IPS DF 4.7 (cell line): Measurements from ENCODE around the gene BCL7C.
"Not testable (repeated sequence)": the region's sequence is repeated elsewhere in the genome, so short reads cannot be mapped to it uniquely, and the experiment has no call there.

Experiments used
- DNase-seq: peaks from one replicate; pipeline ENCODE4 v3.0.0-alpha.2; 2013; ENCODE audit warnings: low spot score; ENCODE audit errors: extremely low read depth

Gene BCL7C

DNA sequence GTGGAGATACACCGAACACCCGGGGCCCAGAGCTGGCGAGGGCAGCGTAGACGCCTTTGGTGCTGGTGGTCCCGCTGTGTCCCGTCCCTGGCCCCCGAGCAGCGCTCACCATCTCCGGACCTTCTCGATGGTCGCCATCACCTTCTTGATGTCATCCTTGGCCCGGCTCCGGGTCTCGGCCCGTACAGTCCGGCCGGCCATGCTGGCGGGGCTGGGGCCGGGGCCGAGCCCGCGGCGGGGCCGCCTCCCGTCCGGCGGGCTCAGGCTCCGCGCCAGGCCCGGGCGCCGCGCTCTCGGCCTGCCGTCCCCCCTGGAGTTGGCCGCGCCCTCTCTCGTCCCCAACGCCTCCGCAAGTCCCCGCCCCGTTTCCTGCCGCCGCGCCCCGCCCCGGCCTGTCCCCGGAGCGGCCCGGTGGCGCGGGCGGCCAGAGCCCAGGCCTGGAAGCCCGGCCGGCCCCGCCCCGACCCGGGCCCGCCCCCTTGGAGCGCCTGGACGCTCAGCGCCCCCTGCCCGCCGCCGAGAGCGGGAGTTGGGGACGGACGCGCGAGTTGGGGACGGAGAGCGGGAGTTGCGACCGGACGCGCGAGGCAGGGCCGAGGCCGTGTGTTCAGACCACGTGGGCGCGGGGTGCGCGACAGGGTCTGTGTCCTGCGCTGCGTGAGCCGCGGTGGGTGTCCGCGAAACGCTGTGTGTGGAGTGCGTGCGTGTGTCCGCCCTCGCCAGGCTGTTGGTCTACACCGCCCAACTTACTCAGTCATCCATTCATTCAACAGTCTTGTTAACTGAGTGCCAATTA lies at the start of gene BCL7C:
TSS of gene BCL7C (minus strand) at position 334 of the 796 bp plus-strand sequence. CDS start at position 201, 133 bp downstream.
- DNase-seq, result no peak

DNA sequence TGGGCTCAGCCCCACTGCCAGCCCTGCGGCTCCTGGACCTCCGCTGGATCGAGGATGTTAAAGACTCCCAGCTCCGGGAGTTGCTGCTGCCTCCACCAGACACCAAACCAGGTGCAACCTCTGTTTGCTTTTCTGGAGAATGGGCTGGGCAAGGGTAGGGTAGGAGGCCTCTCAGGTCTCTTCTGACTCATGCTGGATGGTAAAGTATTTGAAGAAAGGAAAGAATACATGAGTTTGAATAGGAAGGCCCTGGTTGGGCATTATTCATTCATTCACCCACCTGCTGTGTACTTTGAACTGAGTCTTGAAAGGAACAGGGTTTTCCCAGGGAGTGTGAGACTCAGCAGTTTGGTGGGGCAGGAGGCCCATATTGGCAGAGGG lies 48.5 kb upstream of the BCL7C start:
- no peak for DNase-seq

DNA sequence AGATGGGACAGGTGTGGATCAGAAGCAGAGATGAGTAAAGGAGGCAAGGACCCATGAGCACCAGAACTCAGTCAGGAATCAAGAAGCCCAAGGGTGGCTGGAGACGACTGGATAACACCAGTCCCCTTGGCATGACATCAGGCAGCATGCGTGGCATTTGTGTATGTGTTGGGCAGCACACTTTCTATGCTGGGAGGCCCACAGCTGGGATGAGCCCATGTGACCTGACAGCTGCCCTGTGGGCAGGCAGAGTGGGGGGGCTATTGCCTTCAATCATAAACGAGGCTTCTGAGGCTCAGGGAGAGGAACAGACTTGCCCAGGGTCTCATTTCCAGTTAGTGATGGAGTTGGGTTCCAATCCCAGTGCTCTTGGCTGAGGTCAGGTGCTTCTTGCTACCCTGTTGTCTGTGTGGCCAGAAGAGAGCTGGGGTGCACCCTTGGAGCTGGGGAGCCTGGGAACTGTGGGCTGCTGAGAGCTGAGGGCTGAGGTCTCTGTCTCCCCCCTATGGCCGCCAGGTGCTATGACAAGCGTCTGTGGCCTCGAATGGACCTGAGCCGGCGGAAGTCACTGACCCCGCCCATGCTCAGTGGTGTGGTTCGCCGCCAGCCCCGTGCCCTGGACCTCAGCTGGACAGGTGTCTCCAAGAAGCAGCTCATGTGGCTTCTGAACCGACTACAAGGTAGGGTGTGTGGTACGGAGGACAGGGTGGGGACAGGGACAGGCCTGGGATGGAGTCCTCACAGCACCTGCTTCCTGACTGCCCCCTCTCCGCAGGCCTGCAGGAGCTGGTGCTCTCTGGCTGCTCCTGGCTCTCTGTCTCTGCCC lies 47.9 kb upstream of the BCL7C start:
- no peak for DNase-seq

DNA sequence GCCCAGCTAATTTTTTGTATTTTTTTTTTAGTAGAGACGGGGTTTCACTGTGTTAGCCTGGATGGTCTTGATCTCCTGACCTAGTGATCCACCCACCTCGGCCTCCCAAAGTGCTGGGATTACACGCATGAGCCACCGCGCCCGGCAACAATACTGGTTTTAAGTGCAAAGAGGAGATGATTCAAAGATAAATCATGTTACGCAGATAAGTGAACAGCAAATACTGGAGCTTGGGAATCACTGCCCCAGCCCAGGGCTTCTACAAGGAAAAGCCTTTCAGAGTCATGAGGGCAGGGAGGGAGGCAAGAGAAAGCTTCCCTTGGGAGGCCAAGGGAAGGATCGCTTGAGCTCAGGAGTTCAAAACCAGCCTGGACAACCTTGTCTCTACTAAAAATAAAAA lies 45.7 kb upstream of the BCL7C start:
- not testable (repeated sequence) for DNase-seq

DNA sequence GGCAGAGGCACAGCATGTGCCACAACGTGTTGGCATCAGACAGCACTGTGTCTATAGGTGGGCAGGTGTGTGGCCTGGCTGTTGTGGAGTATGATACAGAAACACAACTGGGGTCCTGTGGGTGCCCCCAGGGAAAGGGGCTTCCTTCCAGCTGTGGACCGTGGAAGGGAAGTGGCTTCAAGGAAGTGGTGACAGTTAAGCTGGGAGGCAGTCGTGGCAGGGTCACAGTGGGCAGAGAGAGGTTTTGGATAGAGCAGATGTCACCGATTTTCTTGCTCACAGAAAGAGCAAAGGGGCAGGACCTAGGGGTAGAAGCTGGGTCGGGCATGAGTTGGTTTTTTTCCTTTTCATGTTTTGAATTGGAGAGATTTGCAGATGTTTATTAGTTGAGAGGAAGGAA lies 43.8 kb upstream of the BCL7C start:
- DNase-seq, result no peak

DNA sequence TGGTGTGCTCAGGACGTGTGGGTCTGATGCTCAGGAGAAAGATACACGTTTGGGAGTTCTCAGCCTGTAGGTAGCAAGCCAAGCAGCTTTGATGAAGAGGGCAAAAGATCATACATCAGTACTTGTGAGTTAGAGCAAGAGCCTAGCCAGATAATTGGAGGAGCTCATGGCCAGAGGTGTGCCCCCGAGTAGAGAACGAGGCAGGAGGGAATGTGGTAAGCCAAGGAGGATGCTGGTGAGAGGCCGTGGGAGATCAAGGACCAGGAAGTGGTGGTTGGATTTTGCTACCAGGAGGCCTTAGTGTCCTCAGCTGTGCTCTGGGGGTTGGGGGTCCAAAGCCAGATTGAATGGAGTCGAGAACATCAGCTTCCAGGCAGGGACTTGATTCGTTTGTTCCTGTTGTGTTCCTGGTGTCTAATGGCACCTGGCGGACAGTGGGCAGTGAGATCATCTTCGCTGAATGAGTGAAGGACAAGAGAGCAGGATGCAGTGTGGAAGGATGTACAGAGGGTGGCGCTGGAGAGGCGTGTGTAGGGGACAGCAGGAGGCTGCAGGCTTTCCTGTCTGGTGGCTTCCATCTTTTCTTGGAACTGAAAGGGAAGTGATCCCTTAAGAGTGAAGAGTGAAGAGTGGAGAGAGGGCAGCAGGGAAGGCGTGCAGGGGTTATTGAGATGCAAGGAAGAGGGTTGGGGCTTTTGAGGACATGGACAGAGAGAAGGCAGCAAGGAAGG lies 41.1 kb upstream of the BCL7C start:
- DNase-seq, result no peak

DNA sequence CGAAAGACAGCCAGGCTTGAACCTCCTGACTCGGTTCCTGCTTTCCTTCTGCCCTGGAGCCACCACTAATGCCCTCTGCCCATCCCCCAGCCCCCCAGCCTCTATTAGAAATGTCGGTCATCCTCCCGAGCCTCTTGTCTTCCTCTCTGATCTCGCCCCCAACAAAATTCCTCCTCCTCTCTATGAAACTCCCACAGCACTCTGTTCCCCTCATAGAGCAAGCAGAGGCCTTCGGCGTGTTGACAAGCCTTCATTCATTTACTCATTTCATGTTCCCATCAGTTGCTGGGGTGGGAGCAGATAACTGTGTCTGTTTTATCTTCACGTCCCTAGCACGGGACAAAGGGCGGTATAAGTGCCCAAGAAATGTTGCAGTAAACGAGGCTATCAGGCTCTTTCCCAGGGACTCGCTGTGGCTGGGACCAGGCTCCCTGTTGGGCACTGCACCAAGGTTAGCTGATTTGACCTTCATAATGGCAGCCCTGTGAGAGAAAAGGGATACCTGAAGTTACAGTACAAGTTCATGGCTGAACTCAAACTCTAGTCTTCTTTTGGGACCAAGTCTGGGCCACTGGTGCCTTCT lies 37.3 kb upstream of the BCL7C start:
- no peak for DNase-seq

DNA sequence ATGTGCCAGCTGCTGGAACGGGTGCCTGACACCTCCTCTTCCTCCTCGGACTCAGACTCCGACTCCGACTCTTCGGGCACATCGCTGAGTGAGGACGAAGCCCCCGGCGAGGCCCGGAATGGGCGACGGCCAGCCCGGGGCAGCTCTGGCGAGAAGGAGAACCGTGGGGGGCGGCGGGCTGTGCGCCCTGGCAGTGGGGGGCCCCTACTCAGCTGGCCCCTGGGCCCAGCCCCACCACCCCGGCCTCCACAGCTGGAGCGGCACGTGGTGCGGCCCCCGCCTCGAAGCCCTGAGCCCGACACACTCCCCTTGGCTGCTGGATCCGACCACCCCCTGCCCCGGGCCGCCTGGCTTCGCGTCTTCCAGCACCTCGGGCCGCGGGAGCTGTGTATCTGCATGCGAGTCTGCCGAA lies 36.3 kb upstream of the BCL7C start:
- no peak for DNase-seq

DNA sequence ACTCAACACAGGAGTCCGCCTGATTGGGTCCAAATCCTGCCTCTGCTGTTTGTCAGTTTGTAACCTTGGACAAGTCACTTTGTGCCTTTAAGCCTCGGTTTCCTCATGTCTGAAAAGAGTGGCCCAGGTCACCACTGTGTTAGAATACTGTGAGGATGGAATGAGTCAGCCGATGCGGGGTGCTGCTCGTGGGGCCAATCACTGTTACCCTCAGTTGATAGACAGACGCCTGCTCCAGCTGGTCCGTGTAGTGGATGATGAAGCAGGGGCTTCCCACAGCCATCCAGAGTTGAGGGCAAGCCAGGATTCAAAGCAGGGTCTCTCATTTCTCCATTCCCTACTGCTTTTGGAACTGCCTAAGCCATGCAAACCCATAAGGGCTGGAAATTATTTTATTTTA lies 35.3 kb upstream of the BCL7C start:
- no peak for DNase-seq

DNA sequence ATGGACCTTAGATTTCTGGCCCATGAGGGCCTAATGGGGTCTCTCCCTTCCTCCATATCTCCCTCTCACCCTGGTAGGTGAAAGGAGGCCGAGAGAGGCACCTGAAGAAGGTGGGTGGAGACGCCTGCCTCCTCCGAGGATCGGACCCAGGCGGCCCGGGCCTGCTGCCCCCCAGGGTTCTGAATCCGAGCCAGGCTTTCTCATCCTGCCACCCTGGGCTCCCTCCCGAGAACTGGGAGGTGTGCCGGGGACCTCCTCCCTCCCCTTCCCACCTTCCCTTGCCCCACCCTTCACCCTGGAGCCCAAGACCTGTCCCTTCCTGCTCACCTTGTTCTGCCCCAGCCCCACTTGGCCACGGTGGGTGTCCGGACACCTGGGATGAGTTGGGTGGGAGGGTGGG lies 34.5 kb upstream of the BCL7C start:
- no peak for DNase-seq

DNA sequence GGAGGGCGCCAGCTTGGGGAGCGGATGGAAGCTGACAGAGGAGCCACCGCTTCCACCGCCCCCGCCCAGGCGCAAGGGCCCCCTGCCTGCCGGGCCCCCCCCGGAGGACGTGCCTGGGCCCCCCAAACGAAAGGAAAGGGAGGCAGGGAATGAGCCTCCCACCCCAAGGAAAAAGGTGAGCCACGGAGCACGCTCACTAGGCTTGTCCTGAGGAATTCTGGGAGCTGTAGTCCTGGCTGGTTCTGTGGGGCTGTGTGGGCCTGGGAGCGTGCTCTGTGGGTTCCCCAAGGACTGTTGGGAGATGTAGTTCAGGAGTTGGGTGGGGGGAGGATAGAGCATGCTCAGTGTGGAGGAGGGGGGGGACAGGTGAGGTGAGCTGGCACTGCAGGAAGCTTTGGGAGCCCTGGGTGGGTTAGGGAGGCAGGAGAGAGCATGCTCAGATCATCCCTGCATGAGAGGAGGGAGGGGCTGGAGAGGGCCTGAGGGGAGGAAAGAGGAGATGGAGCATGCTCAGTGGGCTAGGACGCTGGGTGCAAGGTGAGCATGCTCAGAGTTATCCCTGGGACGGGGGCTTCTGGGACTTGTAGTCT lies 34.0 kb upstream of the BCL7C start:
- DNase-seq, result no peak

DNA sequence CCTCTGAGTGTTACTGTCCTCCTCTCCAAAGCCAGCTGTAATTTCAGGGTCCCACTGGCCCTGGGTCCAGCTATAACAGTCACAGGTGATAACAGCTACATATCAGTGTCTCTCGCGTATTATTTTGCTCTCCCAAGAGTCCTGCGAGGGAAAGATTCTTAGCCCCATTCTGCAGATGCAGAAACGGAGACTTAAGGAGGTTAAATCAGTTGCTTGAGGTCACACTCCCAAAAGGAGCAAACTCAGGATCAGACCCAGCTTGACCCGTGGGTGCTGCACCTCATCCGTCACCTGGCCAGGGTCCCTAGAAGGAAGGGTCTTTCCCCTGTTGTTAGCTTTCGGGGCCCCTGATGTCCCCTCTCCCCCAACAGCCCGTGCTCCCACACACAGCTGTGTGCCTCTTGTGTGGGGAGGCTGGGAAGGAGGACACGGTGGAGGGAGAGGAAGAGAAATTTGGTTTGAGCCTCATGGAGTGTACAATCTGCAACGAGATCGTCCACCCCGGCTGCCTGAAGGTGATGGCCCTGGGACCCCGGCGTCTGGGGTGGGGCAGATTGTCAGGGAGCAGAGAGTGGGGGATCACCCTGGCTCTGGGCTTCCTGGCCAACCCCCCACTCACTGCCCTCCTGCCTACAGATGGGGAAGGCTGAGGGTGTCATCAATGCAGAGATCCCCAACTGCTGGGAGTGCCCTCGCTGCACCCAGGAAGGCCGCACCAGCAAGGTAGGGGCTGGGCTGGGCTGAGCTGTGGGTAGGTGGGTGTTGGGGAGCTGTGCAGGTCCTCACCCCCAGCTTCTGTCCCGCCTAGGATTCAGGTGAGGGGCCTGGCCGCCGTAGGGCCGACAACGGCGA lies 33.3 kb upstream of the BCL7C start:
- DNase-seq, result no peak

DNA sequence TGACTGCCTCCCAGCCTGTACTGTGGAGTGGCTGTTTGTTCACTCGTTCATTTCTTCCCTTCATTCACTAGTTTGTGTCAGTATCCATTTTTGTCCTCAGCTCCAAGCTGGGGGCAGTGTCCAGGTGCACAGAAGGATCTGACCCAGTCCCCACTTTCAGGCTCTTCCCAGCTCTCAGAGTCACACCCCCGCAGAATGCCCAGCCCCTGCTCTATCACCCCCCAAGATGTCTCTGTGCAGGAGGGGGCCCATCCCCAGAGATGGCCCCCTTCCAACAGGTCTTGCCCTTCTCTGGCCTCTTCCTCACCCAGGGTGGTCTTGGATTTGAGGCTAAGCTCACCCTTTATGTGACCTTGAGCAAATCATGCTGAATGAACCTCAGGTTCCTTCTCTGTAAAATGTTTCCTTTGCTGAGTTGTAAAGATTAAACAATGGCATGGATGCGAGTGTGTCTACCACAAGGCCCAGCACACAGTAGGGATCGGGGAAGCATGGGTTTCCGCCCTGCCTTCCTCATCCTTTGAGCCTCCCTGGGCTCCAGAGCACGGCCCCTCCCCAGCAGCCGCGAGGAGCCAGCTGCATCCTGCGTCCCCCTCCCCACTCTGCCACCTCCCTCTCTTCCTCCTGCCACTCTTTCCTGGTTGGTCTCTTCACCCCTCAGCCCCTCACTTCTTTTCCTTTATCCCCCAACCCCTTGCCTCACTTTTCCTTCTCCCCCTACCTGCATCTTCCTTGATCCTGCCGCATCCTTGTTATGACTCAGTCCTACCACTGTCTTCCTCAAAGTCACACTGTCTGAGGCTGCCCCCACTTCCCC lies 32.3 kb upstream of the BCL7C start:
- DNase-seq, result no peak

DNA sequence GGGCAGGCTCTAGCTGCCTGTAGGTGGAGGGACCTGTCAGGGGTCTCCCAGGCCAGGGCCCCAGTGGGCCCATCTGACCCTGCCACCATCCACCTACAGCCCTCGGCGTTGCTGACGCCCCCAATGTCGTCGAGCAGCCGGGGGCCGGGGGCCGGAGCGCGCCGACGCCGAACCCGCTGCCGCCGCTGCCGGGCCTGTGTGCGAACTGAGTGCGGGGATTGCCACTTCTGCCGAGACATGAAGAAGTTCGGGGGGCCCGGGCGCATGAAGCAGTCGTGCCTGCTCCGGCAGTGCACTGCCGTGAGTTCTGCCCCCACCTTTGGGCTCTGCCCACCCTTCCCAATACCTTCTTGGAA lies 31.7 kb upstream of the BCL7C start:
- no peak for DNase-seq

DNA sequence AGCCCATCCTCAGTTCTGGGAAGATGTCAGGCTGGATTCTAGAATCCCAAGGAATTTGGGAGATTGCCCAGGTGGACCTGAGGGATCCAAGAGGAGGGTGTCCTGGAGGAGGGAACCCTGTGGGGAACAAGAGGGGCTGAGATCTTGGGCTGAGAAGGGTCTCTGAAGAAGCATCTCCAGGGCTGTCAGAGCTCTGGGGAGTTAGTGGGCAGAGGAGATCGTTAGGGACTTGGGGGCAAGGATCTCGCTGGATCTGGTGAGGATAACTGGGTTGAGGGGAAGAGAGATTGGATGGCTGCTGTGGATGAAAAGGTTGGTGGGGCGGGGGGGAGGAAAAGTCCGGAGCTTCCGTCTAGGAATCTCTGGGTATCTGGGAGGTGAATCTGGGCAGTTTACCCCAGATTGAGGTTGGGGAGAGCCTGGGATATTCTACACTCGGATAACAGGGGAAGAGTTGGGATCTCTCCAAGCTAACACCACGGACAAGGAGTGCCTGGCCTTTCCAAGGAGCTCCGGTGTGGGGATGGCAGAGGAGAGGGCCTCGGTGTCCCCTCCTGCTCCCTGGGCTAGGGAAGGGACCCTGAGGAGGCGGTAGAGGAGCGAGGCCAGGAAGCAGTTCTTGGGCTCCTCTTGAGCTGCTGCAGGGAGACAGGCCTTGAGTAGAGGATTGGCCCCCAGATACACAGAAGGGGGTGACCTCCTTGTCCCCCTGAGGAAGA lies 31.2 kb upstream of the BCL7C start:
- DNase-seq, result no peak

DNA sequence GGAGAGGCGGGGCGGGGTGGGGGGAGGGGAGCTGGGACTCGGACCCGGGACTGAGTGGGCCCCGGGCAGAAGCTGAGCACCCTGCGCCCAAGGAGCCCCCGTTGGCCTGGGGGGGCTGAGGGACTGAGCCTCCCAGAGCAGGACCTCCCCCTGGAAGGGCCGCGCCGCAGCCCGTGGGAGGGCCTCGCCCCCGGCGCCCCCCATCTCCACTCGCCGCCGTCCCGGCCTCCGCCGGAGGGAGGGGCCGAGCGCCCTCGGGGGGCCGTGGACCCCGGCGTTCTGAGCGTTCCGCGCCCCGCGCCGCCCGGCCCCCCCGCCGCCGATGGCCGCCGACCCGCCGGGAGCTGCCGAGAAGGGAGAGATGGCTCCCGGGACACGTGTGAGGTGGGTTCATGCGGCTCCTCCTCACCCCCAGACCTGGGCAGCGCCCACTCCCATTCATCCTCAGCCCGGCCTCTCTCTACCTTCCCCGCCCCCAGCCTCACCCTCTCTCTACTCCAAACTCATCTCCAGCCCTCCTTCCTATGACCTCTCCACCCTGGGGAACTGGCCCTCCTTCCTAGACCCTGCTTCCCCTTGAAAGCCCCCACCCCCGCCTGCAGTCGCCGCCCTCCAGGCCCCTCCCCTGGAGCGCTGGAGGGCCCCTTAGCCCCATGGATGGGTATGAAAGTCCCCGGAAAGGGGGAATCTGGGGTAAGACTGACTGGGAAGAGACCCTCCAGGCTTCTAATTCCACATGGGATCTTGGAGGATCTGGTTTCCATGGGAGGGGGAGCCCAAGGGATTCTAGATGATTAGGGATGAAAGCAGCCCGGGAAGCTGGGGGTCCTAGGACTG lies 30.4 kb upstream of the BCL7C start:
- DNase-seq, result no peak

DNA sequence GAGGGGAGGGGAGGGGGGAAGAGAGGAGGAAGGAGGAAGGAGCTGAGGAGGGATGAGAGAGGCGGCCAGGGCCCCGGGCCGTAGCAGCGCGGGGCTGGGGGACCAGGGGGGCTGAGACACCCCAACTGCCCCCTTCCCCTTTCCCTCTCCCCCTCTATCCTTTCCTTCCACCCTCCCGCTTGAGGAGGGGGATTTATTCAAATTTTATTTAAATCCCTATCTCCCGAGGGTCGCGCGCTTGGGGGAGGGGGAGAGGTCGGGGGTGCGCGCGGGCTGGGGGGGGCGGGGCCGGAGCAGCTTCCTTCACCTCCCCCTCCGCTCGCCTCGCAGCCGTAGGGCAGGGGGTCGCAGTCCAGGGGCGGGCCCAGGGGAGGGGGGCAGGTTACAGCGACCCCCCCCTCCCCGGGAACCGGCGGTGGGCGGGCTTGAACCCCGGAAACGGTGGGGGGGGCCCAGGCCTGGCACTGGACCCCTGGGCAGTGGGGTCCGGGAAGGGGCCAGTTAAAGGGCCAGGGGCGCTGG lies 29.7 kb upstream of the BCL7C start, which contains the start of gene FBXL19:
TSS of gene FBXL19 (plus strand) at position 19 of the 522 bp plus-strand sequence. CDS start 2,183 bp downstream, outside the sequence.
- DNase-seq, result no peak
